ENCODE results near the gene ELOVL5.

ELOVL5 gene

DNA sequence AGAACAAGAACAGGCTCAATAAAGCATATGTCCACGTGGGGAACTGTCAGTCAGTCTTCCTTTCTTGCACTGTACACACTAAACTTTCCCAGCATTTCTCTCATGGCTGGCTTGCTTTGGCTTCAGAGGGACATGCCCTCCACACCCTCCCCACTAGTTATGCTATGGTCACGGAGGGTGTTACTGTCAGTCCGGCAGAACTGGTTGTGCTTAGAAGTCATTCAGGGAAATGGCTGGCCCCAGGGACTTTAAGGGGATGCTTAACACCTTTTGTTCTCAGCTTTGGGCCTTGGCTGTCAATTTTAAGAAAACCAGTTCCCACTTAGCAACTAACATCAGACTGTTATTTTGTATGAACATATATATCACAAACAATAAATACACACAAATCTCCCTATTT, 55.1 kb downstream of the ELOVL5 start:
- no peak for TF ChIP-seq SUZ12 (IDR thresholded peaks at IDR 0.05)
- no peak for DNase-seq (ENCODE audit: extremely low spot score)
- ChIA-PET CTCF (no interaction called here), POLR2A (no interaction called here)

DNA sequence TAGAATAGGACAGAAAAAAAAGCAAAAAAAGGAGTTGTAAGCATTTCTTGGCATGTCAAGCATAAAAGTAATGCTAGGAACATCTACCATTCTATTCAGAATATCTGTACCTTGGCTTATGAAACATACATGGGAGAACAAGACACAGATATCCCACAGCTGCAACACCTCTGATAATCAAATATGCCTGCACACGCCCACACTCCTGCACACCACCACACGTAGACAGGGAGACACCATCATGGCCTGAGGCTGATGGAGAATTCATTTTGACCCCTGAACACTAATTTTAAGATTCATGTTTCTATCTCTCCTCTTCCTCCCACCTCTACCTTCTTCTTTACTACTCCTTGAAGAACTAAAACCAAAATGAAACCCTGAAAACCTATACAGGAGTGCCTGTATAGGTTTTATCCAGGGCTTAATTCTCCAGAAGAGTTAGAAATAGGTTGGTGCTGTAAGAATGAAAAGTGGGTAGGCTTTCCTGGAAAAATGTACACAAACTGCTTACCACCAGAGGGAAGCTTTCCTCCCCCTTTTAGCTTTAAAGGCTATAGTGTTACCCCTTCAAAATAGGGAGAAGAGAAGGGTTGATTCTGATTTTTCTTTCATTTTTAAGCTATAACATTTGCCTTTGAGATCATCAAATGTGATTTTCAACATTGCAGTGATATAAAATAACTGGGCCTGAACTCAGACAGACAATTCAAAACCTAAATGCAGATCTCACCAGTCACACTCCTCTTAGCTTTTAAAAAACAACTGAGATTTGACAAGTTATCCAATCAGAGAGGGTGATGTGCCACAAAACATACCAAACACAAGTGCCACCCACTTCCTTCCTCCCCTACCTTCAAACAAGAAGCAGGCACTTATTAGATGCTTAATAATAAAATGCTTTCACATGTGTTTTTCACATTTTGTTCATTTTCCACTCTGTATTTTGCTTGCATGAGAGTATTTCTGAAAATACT, 57.9 kb downstream of the ELOVL5 start:
- ChIA-PET POLR2A (no interaction called here), CTCF (interaction anchor here (0.6 kb wide), 1 partner anchor 124 kb away, joined by 3 read pairs; no protein-coding TSS in a partner anchor)
- DNase-seq (ENCODE audit: extremely low spot score), result no peak
- TF ChIP-seq NFRKB (IDR thresholded peaks at IDR 0.05), result no peak

DNA sequence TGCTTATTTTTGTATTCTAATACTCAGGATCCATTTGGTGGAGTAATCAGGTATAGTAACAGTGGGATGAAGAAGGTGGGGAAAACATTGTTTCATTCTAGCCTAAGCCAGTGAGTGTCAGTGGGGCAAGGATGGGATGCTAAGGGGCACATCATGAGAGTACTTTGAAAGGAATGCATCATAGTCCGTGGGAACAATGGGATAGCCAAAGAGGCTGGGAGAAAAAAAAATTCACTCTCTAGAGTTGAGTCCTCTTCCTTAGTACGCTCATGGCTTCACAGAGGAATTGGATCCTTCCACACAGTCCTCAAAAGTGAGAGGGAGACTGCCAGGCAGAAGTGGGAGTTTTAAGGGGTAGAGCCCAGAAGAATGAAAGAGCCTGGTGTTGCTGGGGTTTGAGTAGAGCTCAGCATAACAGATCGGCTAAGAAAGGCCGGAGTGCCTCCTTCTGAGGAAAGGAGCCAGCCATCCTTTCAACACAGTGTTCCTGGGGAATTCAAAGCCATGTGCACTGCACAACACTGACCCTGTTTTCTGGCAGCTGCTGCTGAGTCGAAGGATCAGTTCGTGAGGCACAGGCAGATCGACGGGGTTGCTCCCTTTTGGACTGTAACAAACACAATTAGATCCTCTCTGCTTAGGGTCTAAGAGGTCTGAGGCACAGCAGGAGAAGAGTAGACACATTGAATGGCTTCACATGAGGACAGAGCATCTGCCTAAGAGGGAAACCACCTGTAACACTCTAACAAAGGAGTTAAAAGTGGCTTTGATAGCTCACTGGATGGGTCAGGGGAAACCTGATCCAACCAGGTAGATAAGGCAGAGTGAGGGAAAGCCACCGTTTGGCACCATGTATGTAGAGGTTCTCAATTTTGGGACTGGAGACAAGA, 61.2 kb downstream of the ELOVL5 start:
- ChIA-PET CTCF (no interaction called here), POLR2A (no interaction called here)
- no peak for TF ChIP-seq LEF1 (IDR thresholded peaks at IDR 0.05; ENCODE audit: borderline replicate concordance)
- TF ChIP-seq BHLHE40 (IDR thresholded peaks at IDR 0.05; ENCODE audit: borderline replicate concordance), result no peak
- TF ChIP-seq TARDBP (IDR thresholded peaks at IDR 0.05), result no peak
- no peak for TF ChIP-seq NFRKB (IDR thresholded peaks at IDR 0.05)
- no peak for TF ChIP-seq FOXA1 (IDR thresholded peaks at IDR 0.05)
- TF ChIP-seq SUZ12 (IDR thresholded peaks at IDR 0.05), result no peak
- no peak for TF ChIP-seq PKNOX1 (IDR thresholded peaks at IDR 0.05)
- no peak for TF ChIP-seq ELF4 (IDR thresholded peaks at IDR 0.05)
- no peak for TF ChIP-seq SP1 (IDR thresholded peaks at IDR 0.05)
- no peak for DNase-seq (ENCODE audit: extremely low spot score)

GRCh38 chr6:53284901-53285300, 63.8 kb downstream of the ELOVL5 start:
- POLR2A ChIA-PET, result no interaction called here

DNA sequence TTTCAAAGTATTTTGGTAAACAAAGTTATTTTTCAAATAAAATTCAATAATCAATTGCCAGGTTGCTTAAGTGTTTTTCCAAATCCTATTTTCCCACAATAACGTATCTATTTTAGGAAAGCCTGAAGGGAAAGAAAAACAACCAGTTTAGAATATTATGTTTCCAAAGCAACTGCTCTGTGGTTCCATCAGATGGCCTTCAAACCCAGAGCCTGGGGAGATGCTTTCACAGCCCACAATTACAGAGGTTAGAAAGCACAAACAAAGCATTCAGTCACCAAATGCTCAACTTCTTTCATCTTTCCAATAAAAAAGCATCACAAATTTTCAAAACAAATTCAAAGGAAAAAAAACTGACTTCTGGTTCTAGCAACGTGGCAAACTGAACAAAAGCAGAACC, 66.0 kb downstream of the ELOVL5 start:
- CTCF ChIA-PET, result no interaction called here

More at GRCh38 chr6:53284901-53285300, 63.8 kb downstream of the ELOVL5 start:
- DNase-seq (ENCODE audit: extremely low spot score), result no peak
- no peak for TF ChIP-seq L3MBTL2 (conservative IDR thresholded peaks at IDR 0.05)
- TF ChIP-seq SP1 (IDR thresholded peaks at IDR 0.05), result no peak
- no peak for TF ChIP-seq LEF1 (IDR thresholded peaks at IDR 0.05; ENCODE audit: borderline replicate concordance)
- TF ChIP-seq FOXK2 (IDR thresholded peaks at IDR 0.05), result no peak
- TF ChIP-seq NFRKB (IDR thresholded peaks at IDR 0.05), result no peak
- TF ChIP-seq ZNF384 (IDR thresholded peaks at IDR 0.05), result no peak
- no peak for TF ChIP-seq ARNT (IDR thresholded peaks at IDR 0.05)
- TF ChIP-seq CTBP1 (IDR thresholded peaks at IDR 0.05; ENCODE audit: borderline replicate concordance), result no peak
- TF ChIP-seq BHLHE40 (IDR thresholded peaks at IDR 0.05; ENCODE audit: borderline replicate concordance), result no peak
- no peak for TF ChIP-seq TARDBP (IDR thresholded peaks at IDR 0.05)
- CTCF ChIA-PET, result no interaction called here

DNA sequence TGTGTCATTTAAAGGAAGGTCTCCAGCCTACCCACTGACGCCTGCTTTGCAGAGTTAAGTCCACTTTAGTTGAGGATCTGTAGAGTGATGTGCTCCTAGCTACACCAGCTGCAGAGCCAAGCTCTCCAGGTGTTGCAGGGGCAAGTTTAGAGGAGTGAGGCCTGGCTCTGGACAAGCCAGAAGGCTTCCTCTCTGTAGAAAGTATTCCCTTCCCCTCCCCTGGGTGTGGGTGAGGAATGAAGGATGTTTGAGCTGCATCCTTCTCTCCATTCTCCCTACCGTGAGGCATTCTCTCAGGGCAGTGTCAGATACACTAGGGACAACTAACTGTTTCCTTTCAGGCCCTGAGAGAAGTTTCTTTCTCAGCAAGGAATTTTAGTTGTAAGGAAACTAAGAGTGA, 66.5 kb downstream of the ELOVL5 start:
- TF ChIP-seq TARDBP (IDR thresholded peaks at IDR 0.05) (no peak), LEF1 (IDR thresholded peaks at IDR 0.05; ENCODE audit: borderline replicate concordance) (no peak), FOXM1 (IDR thresholded peaks at IDR 0.05; ENCODE audit: borderline replicate concordance) (no peak), BHLHE40 (IDR thresholded peaks at IDR 0.05; ENCODE audit: borderline replicate concordance) (no peak), HDGF (IDR thresholded peaks at IDR 0.05; ENCODE audit: borderline replicate concordance) (no peak), ARNT (IDR thresholded peaks at IDR 0.05) (no peak), L3MBTL2 (conservative IDR thresholded peaks at IDR 0.05) (no peak), ELF4 (IDR thresholded peaks at IDR 0.05) (no peak), FOXA1 (IDR thresholded peaks at IDR 0.05) (no peak), SP1 (IDR thresholded peaks at IDR 0.05) (no peak), ZNF384 (IDR thresholded peaks at IDR 0.05) (no peak), FOXK2 (IDR thresholded peaks at IDR 0.05) (no peak)
- CTCF ChIA-PET, result no interaction called here
- POLR2A ChIA-PET, result no interaction called here
- no peak for DNase-seq (ENCODE audit: extremely low spot score)

More for the DNA sequence above, 66.0 kb downstream of the ELOVL5 start:
- TF ChIP-seq CTBP1 (IDR thresholded peaks at IDR 0.05; ENCODE audit: borderline replicate concordance), result no peak
- TF ChIP-seq ELF4 (IDR thresholded peaks at IDR 0.05), result no peak
- TF ChIP-seq NFRKB (IDR thresholded peaks at IDR 0.05), result no peak
- no peak for TF ChIP-seq ARNT (IDR thresholded peaks at IDR 0.05)
- no peak for TF ChIP-seq FOXK2 (IDR thresholded peaks at IDR 0.05)
- no peak for TF ChIP-seq PKNOX1 (IDR thresholded peaks at IDR 0.05)
- TF ChIP-seq SUZ12 (IDR thresholded peaks at IDR 0.05), result no peak
- DNase-seq (ENCODE audit: extremely low spot score), result no peak
- POLR2A ChIA-PET, result no interaction called here

All from HEK293T (cell line).